Endometrium (tissue), 2 donors: ENCODE data around the gene USF1.
"Not testable (repeated sequence)": the region's sequence is repeated elsewhere in the genome, so short reads cannot be mapped to it uniquely, and the experiment has no call there.

Experiments used
- FAIRE-seq: peaks from 2 replicates; lab custom pipeline; 2012; peaks lifted over from hg19 to GRCh38; lab: Jason Lieb, UNC
- donor health status: control.
- donor health status: control.

The USF1 gene

GRCh38 chr1:161077426-161077825 is 31.6 kb upstream of the USF1 start:
- no peak for FAIRE-seq

GRCh38 chr1:161076410-161076809 is 30.6 kb upstream of the USF1 start:
- FAIRE-seq, result no peak

- FAIRE-seq, result no peak
These were observed 29.0 kb upstream of the USF1 start for GRCh38 chr1:161074676-161075368.

GRCh38 chr1:161073474-161074121 is 27.8 kb upstream of the USF1 start:
- FAIRE-seq, result no peak

- no peak for FAIRE-seq
These were observed 27.1 kb upstream of the USF1 start for GRCh38 chr1:161072751-161073449.

- FAIRE-seq, result no peak
These were observed 26.2 kb upstream of the USF1 start for GRCh38 chr1:161071886-161072371.

GRCh38 chr1:161070761-161071160 is 25.0 kb upstream of the USF1 start:
- FAIRE-seq, result no peak

- no peak for FAIRE-seq
These were observed 24.0 kb upstream of the USF1 start, which contains the start of gene ARHGAP30 for GRCh38 chr1:161069731-161070270. Gene ARHGAP30 (minus strand): TSS chr1:161069891. CDS start chr1:161069624, 267 bp downstream.

- no peak for FAIRE-seq
These were observed 23.5 kb upstream of the USF1 start for GRCh38 chr1:161069241-161069640.

- no peak for FAIRE-seq
These were observed 22.8 kb upstream of the USF1 start for GRCh38 chr1:161068306-161069234.

GRCh38 chr1:161066694-161067093 is 20.9 kb upstream of the USF1 start:
- FAIRE-seq, result no peak

GRCh38 chr1:161065681-161066080 is 19.9 kb upstream of the USF1 start:
- not testable (repeated sequence) for FAIRE-seq

GRCh38 chr1:161063936-161064335 is 18.2 kb upstream of the USF1 start:
- FAIRE-seq, result not testable (repeated sequence)

GRCh38 chr1:161061419-161061818 is 15.6 kb upstream of the USF1 start:
- no peak for FAIRE-seq

- no peak for FAIRE-seq
These were observed 13.5 kb upstream of the USF1 start for GRCh38 chr1:161059293-161059692.

- no peak for FAIRE-seq
These were observed 9.0 kb upstream of the USF1 start for GRCh38 chr1:161054805-161055204.

- FAIRE-seq, result no peak
These were observed 8.5 kb upstream of the USF1 start for GRCh38 chr1:161054232-161054631.

GRCh38 chr1:161052899-161053298 is 7.1 kb upstream of the USF1 start:
- FAIRE-seq, result no peak

- no peak for FAIRE-seq
These were observed 5.4 kb upstream of the USF1 start for GRCh38 chr1:161051219-161051618.

GRCh38 chr1:161048949-161049722 is 3.4 kb upstream of the USF1 start:
- FAIRE-seq, result no peak
